Effector memory CD4-positive, alpha-beta T cell (primary cell): Measurements from ENCODE around the gene TRIM17.

Experiments
- DNase-seq, 3 donors: peaks; one replicate each; pipeline ENCODE4 v3.0.0-alpha.2; 2020
- H3K27ac ChIP-seq: 2 replicates; pipeline ENCODE4 v1.7.0; 2013; ENCODE audit warnings: mild to moderate bottlenecking, low read length, moderate library complexity; ENCODE audit not compliant: insufficient read depth, poor library complexity, severe bottlenecking
- H3K27me3 ChIP-seq: replicated peaks from 2 replicates; pipeline ENCODE4 v1.7.0; 2013; ENCODE audit warnings: mild to moderate bottlenecking, low read length; ENCODE audit not compliant: insufficient read depth, control insufficient read depth, poor library complexity, severe bottlenecking
- H3K36me3 ChIP-seq: 2 replicates; pipeline ENCODE4 v1.7.0; 2013; ENCODE audit warnings: mild to moderate bottlenecking, low read length, moderate library complexity; ENCODE audit not compliant: control insufficient read depth, insufficient read depth
- H3K4me1 ChIP-seq: 2 replicates; pipeline ENCODE4 v1.7.0; 2013; ENCODE audit warnings: low read length, mild to moderate bottlenecking; ENCODE audit not compliant: control insufficient read depth, insufficient read depth, poor library complexity, severe bottlenecking
- H3K4me3 ChIP-seq: 2 replicates; pipeline ENCODE4 v1.7.0; 2013; ENCODE audit warnings: low read length, low read depth, mild to moderate bottlenecking; ENCODE audit not compliant: insufficient read depth, poor library complexity, severe bottlenecking
- H3K9me3 ChIP-seq: 2 replicates; pipeline ENCODE4 v1.7.0; 2013; ENCODE audit warnings: mild to moderate bottlenecking, low read length, moderate library complexity; ENCODE audit not compliant: control insufficient read depth

Gene TRIM17

DNA sequence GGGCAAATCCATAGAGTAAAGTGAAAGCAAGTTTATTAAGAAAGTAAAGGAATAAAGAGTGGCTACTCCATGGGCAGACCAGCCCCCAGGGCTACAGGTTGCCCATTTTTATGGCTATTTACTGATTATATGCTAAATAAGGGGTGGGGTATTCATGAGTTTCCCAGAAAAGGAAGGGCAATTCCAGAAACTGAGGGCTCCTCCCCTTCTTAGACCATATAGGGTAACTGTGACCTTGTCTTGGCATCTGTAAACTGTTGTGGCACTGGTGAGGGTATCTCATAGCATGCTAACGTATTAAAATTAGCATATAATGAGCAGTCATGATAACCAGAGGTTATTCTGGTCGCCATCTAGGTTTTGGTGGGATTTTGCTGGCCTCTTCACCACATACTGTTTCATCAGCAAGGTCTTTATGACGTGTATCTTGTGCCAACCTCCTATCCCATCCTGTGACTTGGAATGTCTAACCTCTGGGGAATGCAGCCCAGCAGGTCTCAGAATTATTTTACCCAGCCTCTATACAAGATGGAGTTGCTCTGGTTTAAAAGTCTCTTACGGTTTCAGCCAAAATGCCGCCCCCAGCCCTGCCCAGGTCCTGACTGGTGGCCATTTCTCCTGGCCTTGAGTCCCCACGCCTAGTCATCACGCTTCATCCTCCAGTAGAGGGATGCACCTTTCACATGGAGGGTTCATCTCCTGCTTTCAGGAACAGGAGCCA, 982 bp upstream of the TRIM17 start:
- Histone ChIP-seq H3K4me3 (no peak overlapping the region), H3K27me3 (peaks cover 7% of the 10 kb centered on the region), H3K4me1 (peaks cover 19% of the 10 kb centered on the region), H3K27ac (no peak overlapping the region), H3K9me3 (no peaks in the 10 kb centered on the region), H3K36me3 (no peaks in the 10 kb centered on the region)
- no peak for DNase-seq

DNA sequence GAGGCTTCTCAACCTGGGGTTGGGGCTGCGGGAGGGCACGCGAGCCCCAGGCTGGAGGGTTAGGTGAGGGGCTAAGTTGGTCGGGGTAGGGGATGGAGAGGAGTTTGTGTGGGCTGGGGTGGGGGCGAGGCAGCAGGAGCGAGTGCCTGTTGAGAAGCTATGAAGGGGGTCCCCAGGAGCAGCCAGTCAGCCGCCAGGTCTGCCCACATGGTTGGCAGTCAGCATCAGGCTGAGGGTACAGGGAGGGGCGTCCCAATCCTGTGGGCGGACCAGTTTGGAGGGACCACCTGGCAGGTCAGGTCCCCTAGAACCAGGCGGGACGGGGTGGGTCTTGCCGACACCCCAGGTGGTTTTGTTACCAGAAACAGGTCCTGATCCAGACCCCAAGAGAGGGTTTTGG, 400 bp upstream of the TRIM17 start:
- Histone ChIP-seq H3K27me3 (peaks cover 7% of the 10 kb centered on the region), H3K4me3 (peak overlapping the region; percentile 48), H3K9me3 (no peaks in the 10 kb centered on the region), H3K4me1 (peaks cover 19% of the 10 kb centered on the region), H3K27ac (no peak overlapping the region), H3K36me3 (no peaks in the 10 kb centered on the region)
- DNase-seq = no peak

- H3K9me3 ChIP-seq = no peaks in the 10 kb centered on the region
- H3K36me3 ChIP-seq = no peaks in the 10 kb centered on the region
- H3K4me3 ChIP-seq = peak overlapping the region; percentile 48
- peaks cover 19% of the 10 kb centered on the region for H3K4me1 ChIP-seq
- peaks cover 7% of the 10 kb centered on the region for H3K27me3 ChIP-seq
- DNase-seq = no peak
- H3K27ac ChIP-seq = peak overlapping the region; percentile 18
These were observed 826 bp downstream of the TRIM17 start for GRCh38 chr1:228415853-228416216.

- Histone ChIP-seq H3K4me1 (peaks cover 19% of the 10 kb centered on the region), H3K9me3 (no peaks in the 10 kb centered on the region), H3K27me3 (peaks cover 7% of the 10 kb centered on the region), H3K27ac (no peak overlapping the region), H3K4me3 (no peak overlapping the region), H3K36me3 (no peaks in the 10 kb centered on the region)
- no peak for DNase-seq
These were observed 1.4 kb downstream of the TRIM17 start for GRCh38 chr1:228415221-228415620.

DNA sequence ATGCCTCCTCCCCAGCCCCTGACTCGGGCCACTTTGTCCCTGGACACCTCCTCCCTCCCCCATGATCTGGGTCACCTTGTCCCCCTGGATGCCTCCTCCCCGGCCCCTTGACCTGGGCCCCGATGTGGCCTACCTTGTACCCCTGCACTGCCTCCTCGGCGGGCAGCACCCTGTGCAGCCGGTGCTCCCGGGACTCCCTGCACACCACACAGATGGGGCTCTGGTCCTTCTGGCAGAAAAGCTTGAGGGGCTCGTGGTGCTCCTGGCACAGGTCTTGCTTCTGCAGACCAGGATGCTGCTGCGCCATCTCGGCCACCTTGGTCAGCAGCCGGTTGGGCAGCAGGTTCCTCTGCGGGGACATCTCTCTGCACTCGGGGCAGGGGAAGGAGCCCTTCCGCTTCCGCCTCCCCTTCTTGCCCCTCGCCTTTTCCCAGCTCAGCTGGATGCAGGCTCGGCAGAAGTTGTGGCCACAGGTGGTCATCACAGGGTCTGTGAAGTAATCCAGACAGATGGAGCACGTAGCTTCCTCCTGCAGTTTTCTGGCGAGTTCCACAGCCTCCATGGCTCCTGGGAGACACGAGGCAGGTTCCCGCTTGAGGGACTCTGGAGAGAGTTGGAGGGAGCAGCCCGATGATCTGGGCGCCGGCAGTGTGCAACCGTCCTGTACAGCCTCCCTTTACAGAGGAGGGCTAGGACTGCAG, 2.0 kb downstream of the TRIM17 start:
- DNase-seq = no peak
- Histone ChIP-seq H3K4me1 (peaks cover 19% of the 10 kb centered on the region), H3K27ac (no peak overlapping the region), H3K9me3 (no peaks in the 10 kb centered on the region), H3K36me3 (no peaks in the 10 kb centered on the region), H3K27me3 (peaks cover 7% of the 10 kb centered on the region), H3K4me3 (no peak overlapping the region)

- no peak for DNase-seq
- H3K4me1 ChIP-seq = peaks cover 19% of the 10 kb centered on the region
- H3K36me3 ChIP-seq = no peaks in the 10 kb centered on the region
- H3K4me3 ChIP-seq = no peak overlapping the region
- H3K27me3 ChIP-seq = peaks cover 7% of the 10 kb centered on the region
- H3K9me3 ChIP-seq = no peaks in the 10 kb centered on the region
- H3K27ac ChIP-seq = no peak overlapping the region
These were observed 3.2 kb downstream of the TRIM17 start for GRCh38 chr1:228413241-228414010.

DNA sequence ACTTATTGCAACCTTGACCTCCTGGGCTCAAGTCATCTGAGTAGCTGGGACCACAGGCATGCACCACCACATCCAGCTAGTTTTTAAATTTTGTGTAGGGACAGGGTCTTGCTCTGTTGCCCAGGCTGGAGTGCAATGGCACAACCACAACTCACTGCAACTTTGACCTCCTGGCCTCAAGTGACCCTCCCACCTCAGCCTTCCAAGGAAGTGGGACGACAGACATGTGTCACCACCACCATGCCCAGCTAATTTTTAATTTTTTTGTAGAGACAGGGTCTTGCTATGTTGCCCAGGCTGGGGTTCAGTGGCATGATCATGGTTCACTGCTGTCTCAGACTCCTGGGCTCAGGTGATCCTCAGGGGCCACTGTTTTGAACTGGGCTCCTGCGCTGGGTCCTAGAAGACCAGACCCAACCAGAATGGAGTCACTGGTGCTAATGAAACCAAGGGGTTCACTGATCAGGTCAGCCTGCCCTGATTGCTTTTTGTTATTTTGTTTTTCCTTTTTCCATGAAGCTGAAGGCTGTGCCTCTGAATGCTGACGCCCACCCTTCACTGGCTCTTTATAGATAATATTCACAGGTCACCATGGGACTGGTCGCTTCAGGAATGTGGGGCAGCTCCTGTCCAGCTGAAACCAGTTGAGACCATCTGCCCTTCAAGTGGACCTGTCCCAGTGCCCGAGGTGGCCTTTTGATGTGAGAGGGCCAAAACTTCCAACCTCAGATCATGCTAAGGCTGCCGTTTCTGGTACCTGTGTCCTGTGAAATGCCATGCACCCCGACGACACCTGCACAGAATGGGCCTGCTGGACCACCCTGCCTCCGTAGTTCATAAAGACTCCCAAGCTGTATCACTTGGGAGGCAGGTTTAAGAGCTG, 4.9 kb downstream of the TRIM17 start:
- Histone ChIP-seq H3K36me3 (no peaks in the 10 kb centered on the region), H3K9me3 (no peaks in the 10 kb centered on the region), H3K4me1 (peaks cover 17% of the 10 kb centered on the region), H3K27me3 (no peaks in the 10 kb centered on the region), H3K27ac (no peak overlapping the region), H3K4me3 (no peak overlapping the region)
- no peak for DNase-seq

DNA sequence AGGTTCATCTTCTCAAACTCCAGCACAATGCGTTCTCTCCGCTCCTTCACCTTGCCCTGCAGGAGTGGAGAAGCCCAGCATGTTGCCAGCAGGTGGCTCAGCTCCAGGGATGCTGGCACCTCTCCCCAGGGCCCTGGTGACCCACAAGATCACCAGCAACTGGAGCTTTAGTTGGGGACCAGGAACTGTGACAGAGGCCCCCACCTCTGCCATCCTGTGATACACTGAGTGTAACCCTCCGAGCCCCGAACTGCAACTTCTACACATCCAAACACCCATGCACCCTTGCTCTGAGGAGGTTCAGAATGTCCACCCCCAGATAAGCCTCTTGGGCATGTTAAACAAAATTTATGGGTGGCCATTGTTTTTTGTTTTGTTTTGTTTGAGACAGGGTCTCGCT, 5.5 kb downstream of the TRIM17 start:
- Histone ChIP-seq H3K4me3 (no peak overlapping the region), H3K27ac (no peak overlapping the region), H3K36me3 (no peaks in the 10 kb centered on the region), H3K9me3 (no peaks in the 10 kb centered on the region), H3K4me1 (peaks cover 14% of the 10 kb centered on the region), H3K27me3 (no peaks in the 10 kb centered on the region)
- no peak for DNase-seq

DNA sequence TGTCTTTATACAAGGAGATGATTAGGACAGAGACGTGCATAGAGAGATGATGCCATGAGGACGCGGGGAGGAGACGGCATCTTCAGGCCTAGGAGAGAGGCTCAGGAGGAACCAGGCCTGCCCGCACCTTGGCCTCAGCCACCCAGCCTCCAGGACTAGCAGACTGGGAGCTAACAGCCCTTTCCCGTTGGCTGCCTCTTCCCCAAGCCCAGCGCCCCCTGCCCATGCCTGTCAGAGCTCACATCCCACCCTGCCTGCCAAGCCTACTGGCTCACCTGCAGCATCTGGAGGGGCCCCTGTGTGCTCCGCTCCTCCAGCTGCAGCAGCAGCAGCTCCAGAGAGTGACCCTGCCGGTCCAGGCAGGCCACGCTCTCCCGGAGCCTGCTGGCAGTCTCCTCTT, 6.0 kb downstream of the TRIM17 start:
- DNase-seq = no peak
- no peak overlapping the region for H3K4me3 ChIP-seq
- no peaks in the 10 kb centered on the region for H3K27me3 ChIP-seq
- no peak overlapping the region for H3K27ac ChIP-seq
- no peaks in the 10 kb centered on the region for H3K9me3 ChIP-seq
- H3K4me1 ChIP-seq = peaks cover 12% of the 10 kb centered on the region
- no peaks in the 10 kb centered on the region for H3K36me3 ChIP-seq
